ENCODE results near the gene MYL10. TPM values are rescaled to one million over a fixed set of nuclear protein-coding genes. Genes with fewer than 3 reads are reported as not detected.

MYL10 gene
- polyA plus RNA-seq, 2 of the 4 experiments (the other 2 are of a cell fraction): not detected

Other genes starting within 250 kb of the MYL10 start
- 32.7 and 34.9 TPM in 2 replicates for gene CUX1, start 188.3 kb upstream of the MYL10 start, polyA plus RNA-seq (2011; rRNA removed)
- gene CUX1, start 188.3 kb upstream of the MYL10 start, polyA plus RNA-seq (2017; fragmentation: RNase III; extraction: RNeasy Plus Mini Kit Qiagen cat#74134 plus additional on column Dnase treatment): 32.5 to 35.3 TPM (median 33.4 TPM) in 3 replicates

Measured in A549 (cell line).